Measurements from ENCODE around the gene BUD13. TPM values are rescaled to one million over a fixed set of nuclear protein-coding genes. Genes with fewer than 3 reads are reported as not detected.
A peak's percentile ranks its signal among the peaks of the same experiment; 100 is the strongest.

BUD13 gene
- total RNA-seq, 4 donors from 2014 or later, result 9.7 to 18.8 (median 12.0) TPM

GRCh38 chr11:116733043-116733755 is 39.6 kb downstream of the BUD13 start:
- no peak for DNase-seq (ENCODE audit: low spot score)
- TF ChIP-seq CTCF (IDR thresholded peaks at IDR 0.05), result no peak
- ATAC-seq (ENCODE audit: low FRiP score), result no peak

GRCh38 chr11:116732271-116733042 is 40.3 kb downstream of the BUD13 start:
- peak in 1 of 3 donors; percentile 35 for TF ChIP-seq CTCF (IDR thresholded peaks at IDR 0.05)
- no peak for DNase-seq (ENCODE audit: low spot score)
- peak; percentile 65 for ATAC-seq (ENCODE audit: low FRiP score)

- no peak for DNase-seq (ENCODE audit: low spot score)
- no peak for TF ChIP-seq CTCF (IDR thresholded peaks at IDR 0.05)
Measured at GRCh38 chr11:116731821-116732220, 41.0 kb downstream of the BUD13 start.

GRCh38 chr11:116731097-116731761 is 41.6 kb downstream of the BUD13 start:
- ATAC-seq (ENCODE audit: low FRiP score) (no peak), DNase-seq (ENCODE audit: low spot score) (no peak)
- no peak for TF ChIP-seq CTCF (IDR thresholded peaks at IDR 0.05)

More at GRCh38 chr11:116731821-116732220, 41.0 kb downstream of the BUD13 start:
- ATAC-seq (ENCODE audit: low FRiP score), result no peak

- no peak for DNase-seq (ENCODE audit: low spot score)
- ATAC-seq (ENCODE audit: low FRiP score), result no peak
- no peak for TF ChIP-seq CTCF (IDR thresholded peaks at IDR 0.05)
Measured at GRCh38 chr11:116730601-116731000, 42.2 kb downstream of the BUD13 start.

- ATAC-seq (ENCODE audit: low FRiP score) (no peak), DNase-seq (ENCODE audit: low spot score) (no peak)
- TF ChIP-seq CTCF (IDR thresholded peaks at IDR 0.05), result no peak
Measured at GRCh38 chr11:116730241-116730561, 42.6 kb downstream of the BUD13 start.
